Measurements from ENCODE around the gene CDRT4. TPM values are rescaled to one million over a fixed set of nuclear protein-coding genes. Genes with fewer than 3 reads are reported as not detected.

The CDRT4 gene
- total RNA-seq, result 10 to 100 TPM in 3 of 4 donors, 1 to 10 TPM in 1; 2.1 to 18.9 (median 12.4) TPM

- H3K27me3 ChIP-seq, result no peaks in the 10 kb centered on the region
- no peaks in the 10 kb centered on the region for H3K36me3 ChIP-seq
- H3K4me3 ChIP-seq, result no peak within 1 kb of the TSS
- H3K9me3 ChIP-seq, result no peaks in the 10 kb centered on the region
- WGBS, 2 donors, result 74 to 85% methylated on average over 3 of the region's 3 CpGs
- peaks cover 6 to 48% (median 19%) of the 10 kb centered on the region in 4 donors for H3K4me1 ChIP-seq
- no peak for TF ChIP-seq CTCF (IDR thresholded peaks at IDR 0.05)
- TF ChIP-seq EP300 (IDR thresholded peaks at IDR 0.05), result no peak
- no peak for TF ChIP-seq POLR2A (IDR thresholded peaks at IDR 0.05)
- H3K27ac ChIP-seq, result no peak within 1 kb of the TSS
- DNase-seq (ENCODE audit: low spot score in 2 of 2), result no peak
These were observed at the start of gene CDRT4 for GRCh38 chr17:15467592-15467991. Gene CDRT4, minus strand, starts transcription at chr17:15467621. Its CDS starts 27,383 bp downstream, at chr17:15440238.

GRCh38 chr17:15516150-15516549, 48.7 kb upstream of the CDRT4 start:
- 95 to 96% methylated on average over 8 of the region's 8 CpGs for WGBS, 2 donors
- no peaks in the 10 kb centered on the region for H3K9me3 ChIP-seq
- peaks cover 0 to 18% (median 0%) of the 10 kb centered on the region in 3 donors for H3K36me3 ChIP-seq
- no peak overlapping the region for H3K4me3 ChIP-seq
- peak overlapping the region in 1 of 4 donors; percentile 89 for H3K27ac ChIP-seq
- DNase-seq (ENCODE audit: low spot score in 2 of 2), result no peak
- peaks cover 0 to 41% (median 23%) of the 10 kb centered on the region in 4 donors for H3K4me1 ChIP-seq
- H3K27me3 ChIP-seq, result no peaks in the 10 kb centered on the region
- no peak for TF ChIP-seq EP300 (IDR thresholded peaks at IDR 0.05)
- TF ChIP-seq CTCF (IDR thresholded peaks at IDR 0.05), result no peak
- no peak for TF ChIP-seq POLR2A (IDR thresholded peaks at IDR 0.05)

GRCh38 chr17:15514469-15514868, 47.0 kb upstream of the CDRT4 start:
- TF ChIP-seq EP300 (IDR thresholded peaks at IDR 0.05) (no peak), POLR2A (IDR thresholded peaks at IDR 0.05) (no peak), CTCF (IDR thresholded peaks at IDR 0.05) (no peak)
- peak overlapping the region; percentile 32 to 95 (median 87) for H3K27ac ChIP-seq

GRCh38 chr17:15513856-15514459, 46.5 kb upstream of the CDRT4 start:
- no peaks in the 10 kb centered on the region for H3K27me3 ChIP-seq
- H3K9me3 ChIP-seq, result no peaks in the 10 kb centered on the region
- peaks cover 0 to 51% (median 31%) of the 10 kb centered on the region in 4 donors for H3K4me1 ChIP-seq
- DNase-seq (ENCODE audit: low spot score in 2 of 2), result no peak
- peaks cover 0 to 18% (median 0%) of the 10 kb centered on the region in 3 donors for H3K36me3 ChIP-seq
- 64 to 68% methylated on average over 9 of the region's 9 CpGs for WGBS, 2 donors
- H3K27ac ChIP-seq, result peak overlapping the region; percentile 66 to 95 (median 87)
- no peak overlapping the region for H3K4me3 ChIP-seq
- TF ChIP-seq EP300 (IDR thresholded peaks at IDR 0.05) (no peak), POLR2A (IDR thresholded peaks at IDR 0.05) (no peak), CTCF (IDR thresholded peaks at IDR 0.05) (no peak)

More at GRCh38 chr17:15514469-15514868, 47.0 kb upstream of the CDRT4 start:
- Histone ChIP-seq H3K9me3 (no peaks in the 10 kb centered on the region), H3K4me1 (peaks cover 0 to 51% (median 31%) of the 10 kb centered on the region in 4 donors), H3K36me3 (peaks cover 0 to 18% (median 0%) of the 10 kb centered on the region in 3 donors), H3K27me3 (no peaks in the 10 kb centered on the region), H3K4me3 (no peak overlapping the region)
- WGBS, 2 donors, result 28% methylated on average over 2 of the region's 2 CpGs
- no peak for DNase-seq (ENCODE audit: low spot score in 2 of 2)

GRCh38 chr17:15513058-15513791, 45.8 kb upstream of the CDRT4 start:
- no peaks in the 10 kb centered on the region for H3K27me3 ChIP-seq

More at GRCh38 chr17:15513058-15513791, 45.8 kb upstream of the CDRT4 start:
- Histone ChIP-seq H3K36me3 (peaks cover 0 to 18% (median 0%) of the 10 kb centered on the region in 3 donors), H3K9me3 (no peaks in the 10 kb centered on the region), H3K4me3 (no peak overlapping the region), H3K27ac (peak overlapping the region; percentile 66 to 95 (median 87)), H3K4me1 (peaks cover 0 to 51% (median 31%) of the 10 kb centered on the region in 4 donors)
- no peak for DNase-seq (ENCODE audit: low spot score in 2 of 2)
- TF ChIP-seq EP300 (IDR thresholded peaks at IDR 0.05), result peak in 1 of 2 donors; percentile 69
- peak in 1 of 2 donors; percentile 35 for TF ChIP-seq POLR2A (IDR thresholded peaks at IDR 0.05)
- TF ChIP-seq CTCF (IDR thresholded peaks at IDR 0.05), result no peak
- WGBS, 2 donors, result 34 to 35% methylated on average over 6 of the region's 6 CpGs
